CD4-positive, alpha-beta T cell treated with Interleukin-15 for 4 hours (primary cell): ENCODE measurements around the gene ZCCHC10.
"Not testable (repeated sequence)": the region's sequence is repeated elsewhere in the genome, so short reads cannot be mapped to it uniquely, and the experiment has no call there.

Experiments
- DNase-seq: peaks from one replicate; pipeline ENCODE4 v3.0.0-alpha.2; 2020; ENCODE audit warnings: low spot score

The ZCCHC10 gene

DNA sequence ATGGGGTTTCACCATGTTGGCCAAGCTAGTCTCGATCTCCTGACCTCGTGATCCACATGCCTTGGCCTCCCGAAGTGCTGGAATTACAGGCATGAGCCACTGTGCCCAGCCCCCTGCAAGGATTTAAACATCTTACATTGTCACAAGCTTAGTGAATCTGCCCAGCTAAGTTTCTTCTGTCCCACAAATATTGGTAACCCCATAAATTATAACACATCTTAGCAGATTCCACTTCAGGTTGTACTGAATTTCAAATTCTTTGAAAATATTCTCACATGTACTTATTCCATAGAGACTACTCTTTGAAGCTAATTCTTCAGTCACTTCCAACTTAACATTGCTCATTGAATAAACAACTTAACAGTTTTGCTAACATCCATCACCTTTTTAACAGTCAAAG lies 49.5 kb downstream of the ZCCHC10 start:
- DNase-seq: no peak

DNA sequence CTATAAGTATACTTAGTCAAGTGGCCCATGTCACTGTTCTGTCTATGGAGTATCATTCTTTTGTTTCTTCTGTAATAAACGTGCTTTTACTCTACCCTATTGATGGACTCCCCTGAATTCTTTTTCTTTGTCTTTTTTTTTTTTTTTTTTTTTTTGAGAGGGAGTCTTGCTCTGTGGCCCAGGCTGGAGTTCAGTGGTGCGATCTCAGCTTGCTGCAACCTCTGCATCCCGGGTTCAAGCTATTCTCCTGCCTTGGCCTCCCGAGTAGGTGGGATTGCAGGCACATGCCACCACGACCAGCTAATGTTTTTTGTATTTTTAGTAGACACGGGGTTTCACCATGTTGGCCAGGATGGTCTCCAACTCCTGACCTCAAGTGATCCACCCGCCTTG lies 53.9 kb downstream of the ZCCHC10 start:
- not testable (repeated sequence) for DNase-seq

DNA sequence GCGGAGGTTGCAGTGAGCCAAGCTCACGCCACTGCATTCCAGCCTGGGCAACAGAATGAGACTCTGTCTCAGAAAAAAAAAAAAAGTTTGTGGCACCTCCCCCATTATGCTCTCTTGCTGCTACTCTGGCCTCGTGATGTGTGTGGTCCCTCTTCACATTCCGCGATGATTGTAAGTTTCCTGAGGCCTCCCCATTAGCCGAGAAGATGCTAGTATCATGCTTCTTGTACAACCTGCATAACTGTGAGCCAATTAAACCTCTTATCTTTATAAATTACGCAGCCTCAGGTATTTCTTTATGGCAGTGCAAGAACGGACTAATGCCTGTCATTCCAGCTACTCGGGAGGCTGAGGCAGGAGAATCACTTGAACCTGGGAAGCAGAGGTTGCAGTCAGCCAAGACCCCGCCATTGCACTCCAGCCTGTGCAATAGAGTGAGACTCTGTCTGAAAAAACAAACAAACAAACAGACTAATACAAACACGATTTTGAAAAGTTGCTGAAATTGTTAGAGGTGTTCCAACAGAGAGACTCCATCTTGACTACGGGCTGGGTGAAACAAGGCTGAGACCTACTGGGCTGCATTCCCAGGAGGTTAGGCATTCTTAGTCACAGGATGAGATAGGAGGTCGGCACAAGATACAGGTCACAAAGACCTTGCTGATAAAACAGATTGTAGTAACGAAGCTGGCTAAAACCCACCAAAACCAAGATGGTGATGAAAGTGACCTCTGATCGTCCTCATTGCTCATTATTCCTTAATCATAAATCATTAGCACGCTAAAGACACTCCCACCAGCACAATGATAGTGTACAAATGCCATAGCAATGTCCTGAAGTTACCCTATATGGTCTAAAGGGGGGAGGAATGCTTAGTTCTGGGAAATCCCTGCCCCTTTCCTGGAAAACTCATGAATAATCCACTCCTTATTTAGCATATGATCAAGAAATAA lies 54.6 kb downstream of the ZCCHC10 start:
- no peak for DNase-seq

DNA sequence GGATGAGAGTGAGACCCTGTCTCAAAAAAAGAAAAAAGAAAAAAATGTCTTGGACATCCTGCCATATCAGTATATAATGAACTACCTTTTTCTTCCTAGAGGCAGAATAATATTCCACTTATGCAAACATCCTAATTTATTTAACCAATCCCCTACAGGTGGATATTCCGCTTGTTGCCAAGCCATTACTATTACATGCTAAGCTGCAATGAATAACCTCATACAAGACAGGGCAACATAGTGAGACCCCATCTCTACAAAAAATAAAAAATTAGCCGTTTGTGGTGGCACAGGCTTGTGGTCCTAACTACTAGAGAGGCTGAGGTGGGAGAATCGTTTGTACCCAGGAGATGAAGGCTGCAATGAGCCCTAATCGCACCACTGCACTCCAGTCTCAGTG lies 61.2 kb downstream of the ZCCHC10 start:
- DNase-seq: no peak

DNA sequence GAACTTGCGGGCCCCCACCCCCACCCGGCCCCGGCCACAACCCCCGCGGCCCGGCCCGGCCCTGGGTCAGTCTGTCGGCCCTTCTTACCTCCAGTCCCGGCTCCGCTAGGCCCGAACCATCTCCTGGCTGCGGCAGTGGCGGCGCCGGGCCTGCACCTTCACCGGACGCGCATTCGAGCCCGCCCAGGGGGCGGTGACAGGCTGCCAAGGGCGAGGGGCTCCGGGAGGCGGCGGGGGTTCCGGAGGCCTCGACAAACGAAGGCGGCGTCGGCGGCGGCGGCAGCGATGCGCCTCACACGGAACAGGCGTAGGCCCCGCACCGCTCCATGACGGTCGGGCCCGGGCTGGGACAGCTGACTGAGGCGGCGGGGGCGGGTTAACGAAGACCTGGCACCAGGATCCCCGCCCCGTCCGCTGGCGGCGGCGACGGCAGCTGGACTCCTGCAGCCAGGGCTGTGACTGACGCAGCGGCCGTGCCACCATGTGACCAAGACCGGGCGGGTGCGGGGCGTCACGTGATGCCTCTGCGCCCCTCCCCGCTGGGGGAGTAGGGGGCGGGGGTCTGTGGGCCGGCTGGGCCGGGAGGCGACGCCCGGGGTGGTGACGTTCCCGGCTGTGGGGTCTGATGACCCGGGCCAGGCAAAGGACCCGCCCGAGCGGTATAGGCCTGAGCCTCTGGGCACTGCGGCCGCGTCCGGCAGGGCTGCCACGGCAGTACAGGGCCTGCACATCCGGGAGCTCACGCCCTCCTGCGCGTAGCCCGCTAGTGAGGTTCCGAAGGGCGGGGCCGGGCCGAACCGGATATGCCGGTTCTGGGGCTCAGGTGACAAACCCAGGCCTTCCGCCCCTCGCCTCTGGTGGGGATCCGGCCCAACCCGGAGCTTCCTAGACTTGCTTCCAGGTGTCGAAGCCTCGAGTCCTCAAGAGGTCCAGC lies 62.9 kb downstream of the ZCCHC10 start, which contains the start of gene AFF4:
AFF4 (minus strand) TSS at position 464 of the 934 bp plus-strand sequence. CDS start 26,445 bp downstream, outside the sequence.
- DNase-seq: peak; percentile 87

DNA sequence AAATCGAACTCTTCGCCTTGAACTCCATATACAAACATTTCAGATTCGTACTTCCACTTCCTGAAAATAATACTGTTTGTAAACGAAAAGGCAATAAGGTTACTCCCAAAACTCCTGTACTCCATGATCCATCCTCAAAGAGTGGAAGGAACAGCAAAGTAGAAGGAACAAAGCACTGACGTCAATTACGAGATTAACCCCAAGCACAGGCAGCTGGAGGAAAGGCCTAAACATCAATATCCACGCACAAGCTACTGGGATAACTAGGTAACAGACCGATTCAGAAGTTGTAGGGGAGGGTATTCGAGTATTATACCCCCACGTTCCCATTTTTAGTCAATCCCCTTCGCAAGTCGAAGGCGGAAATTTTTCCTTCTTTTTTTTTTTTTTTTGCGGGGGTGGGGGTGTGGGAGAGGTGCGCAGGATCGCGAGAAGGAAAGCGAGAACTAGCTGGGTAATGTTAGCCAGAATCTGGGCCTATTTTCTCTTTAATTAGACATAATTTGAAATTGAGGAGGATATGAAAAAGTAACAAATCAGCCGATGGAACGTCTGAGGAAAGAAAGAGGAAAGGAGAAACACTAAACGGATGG lies 63.8 kb downstream of the ZCCHC10 start:
- peak; percentile 10 for DNase-seq

DNA sequence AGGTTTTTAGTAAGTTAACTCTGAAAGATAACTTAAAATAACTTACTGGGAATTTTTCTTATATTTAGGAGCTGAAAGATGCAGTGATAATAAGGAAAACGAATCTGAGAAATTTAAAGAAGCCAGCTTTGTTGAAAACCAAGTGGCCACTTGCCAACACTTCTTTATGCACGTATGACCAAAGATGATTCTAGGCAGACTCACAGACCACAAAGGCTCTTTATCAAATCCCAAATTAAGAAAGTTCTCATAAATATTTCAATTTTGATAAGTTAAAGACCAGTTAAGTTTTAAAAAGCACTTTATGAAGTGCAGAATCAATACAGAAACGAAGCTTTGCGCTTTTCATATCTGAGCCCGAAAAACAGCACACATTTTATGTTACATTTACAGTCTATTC lies 64.5 kb downstream of the ZCCHC10 start:
- DNase-seq: no peak

DNA sequence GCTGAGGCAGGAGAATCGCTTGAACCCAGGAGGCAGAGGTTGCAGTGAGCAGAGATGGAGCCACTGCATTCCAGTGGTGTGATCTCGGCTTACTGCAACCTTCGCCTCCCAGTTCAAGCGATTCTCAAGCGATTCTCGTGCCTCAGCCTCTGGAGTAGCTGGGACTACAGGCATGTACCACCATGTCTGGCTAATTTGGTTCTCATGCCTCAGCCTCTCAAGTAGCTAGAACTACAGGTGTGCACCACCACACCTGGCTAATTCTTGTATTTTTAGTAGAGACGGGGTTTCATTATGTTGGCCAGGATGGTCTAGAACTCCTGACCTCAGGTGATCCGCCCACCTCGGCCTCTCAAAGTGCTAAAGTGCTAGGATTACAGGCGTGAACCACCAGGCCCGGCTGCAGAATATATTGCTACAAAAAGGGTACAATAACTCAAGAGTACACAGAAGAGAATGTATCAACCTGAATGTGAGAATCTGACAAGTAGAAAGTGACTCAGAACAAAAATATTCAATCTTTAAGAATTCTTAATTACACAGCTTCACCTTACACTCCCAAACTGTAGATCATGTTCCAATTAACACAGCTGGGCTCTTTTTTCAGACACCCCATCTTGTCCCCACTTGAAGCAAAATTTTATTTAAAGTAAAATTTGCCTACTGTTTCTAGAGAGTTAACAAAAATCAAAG lies 65.1 kb downstream of the ZCCHC10 start:
- not testable (repeated sequence) for DNase-seq

DNA sequence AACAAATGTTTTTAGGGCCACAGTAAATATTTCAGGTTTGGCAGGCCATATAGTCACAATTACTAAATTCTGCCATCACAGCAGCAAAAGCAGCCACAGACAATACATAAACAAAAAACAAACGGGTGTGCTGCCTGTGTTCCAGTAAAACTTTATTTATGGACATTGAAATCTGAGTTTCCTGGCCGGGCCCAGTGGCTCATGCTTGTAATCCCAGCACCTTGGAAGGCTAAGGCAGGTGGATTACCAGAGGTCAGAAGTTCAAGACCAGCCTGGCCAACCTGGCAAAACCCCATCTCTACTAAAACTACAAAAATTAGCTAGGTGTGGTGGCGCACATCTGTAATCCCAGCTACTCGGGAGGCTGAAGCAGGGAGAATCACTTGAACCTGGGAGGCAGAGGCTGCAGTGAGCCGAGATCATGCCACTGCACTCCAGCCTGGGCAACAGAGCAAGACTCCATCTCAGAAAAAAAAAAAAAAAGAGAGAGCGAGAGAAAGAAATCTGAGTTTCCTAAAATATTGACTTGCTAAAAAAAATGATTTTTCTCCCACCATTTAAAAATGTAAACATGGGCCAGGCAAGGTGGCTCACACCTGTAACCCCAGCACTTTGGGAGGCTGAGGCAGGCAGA lies 70.1 kb downstream of the ZCCHC10 start:
- DNase-seq: not testable (repeated sequence)

DNA sequence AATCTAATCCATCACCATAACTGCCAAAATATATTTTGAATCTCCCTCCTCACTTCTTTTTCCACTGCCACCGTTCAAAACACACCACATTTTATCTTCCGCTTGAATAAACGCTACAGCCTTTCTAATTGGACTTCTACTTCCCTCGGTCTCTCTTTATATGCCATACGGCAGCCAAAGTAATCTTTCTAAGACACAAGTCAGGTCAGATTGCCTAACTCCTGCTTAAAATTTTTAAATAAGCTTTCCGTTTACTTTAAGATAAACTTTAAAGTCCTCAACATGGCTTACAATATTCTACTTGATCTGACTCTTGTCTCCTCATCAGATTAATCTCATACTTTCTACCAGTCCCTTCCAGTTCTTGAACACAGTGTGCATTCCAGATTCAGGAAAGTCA lies 72.6 kb downstream of the ZCCHC10 start:
- no peak for DNase-seq

DNA sequence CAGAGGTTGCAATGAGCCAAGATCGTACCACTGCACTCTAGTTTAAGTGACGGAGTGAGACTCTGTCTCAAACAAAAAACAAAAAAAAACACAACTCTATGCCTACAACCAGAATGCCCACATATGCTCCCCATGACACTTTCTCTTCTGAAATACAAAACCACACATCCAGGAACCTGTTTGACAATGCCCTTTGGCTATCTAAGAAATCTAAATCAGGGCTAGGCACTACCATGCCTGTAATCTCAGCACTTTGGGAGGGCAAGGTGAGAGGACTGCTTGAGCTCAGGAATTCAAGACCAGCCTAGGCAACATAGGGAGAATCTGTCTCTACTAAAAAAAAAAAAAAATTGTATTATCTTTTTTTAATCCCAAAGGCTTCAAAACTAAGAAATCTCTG lies 73.5 kb downstream of the ZCCHC10 start:
- DNase-seq: no peak

DNA sequence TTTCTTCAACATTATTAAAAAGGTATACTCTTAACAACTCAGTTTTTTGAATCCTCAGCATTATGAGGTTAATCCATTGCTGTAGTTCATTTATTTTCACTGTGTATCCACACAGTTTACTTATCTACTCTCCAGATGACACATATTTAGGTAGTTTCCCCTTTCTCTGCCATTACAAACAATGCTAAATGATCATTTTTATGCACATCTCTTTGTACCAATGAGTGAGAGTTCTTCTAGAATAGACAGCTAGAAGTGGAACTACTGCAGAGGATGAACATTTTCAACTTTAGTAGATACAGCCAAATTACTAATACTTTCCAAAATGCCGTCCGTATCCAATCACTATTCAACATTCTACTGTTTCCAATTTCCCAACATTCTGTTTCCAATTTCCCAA lies 74.5 kb downstream of the ZCCHC10 start:
- DNase-seq: no peak

DNA sequence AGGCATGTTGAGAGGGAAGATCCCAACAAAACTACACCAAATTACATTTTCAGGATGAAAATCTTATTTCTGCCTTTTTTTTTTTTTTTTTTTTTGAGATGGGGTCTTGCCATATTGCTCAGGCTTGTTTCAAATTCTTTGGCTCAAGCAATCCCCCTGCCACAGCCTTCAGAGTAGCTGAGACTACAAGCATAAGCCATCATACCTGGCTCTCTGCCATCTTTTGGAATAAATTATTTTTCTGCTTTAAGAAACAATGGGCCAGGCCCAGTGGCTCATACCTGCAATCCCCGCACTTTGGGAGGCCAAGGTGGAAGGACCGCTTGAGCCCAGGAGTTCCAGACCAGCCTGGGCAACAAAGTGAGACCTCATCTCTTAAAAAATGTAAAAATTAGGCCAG lies 77.2 kb downstream of the ZCCHC10 start:
- DNase-seq: no peak

DNA sequence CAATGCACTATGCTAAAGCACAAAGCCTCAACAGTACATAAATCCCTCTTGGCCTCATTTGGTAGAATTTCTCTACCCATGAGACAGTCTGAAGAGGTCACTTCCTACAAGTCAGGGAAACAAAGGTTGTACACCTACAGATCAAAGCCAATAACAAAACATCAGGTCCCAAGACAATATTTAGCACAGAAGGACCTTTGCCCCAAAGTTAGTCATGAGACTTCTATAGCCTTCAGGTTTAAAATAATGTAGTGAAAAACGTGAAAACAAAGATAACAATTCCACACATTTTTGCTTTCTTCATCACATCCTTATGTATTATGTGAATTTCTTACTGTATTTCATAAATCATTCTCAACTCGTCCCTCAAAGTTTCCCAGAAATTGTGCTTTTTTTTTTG lies 78.7 kb downstream of the ZCCHC10 start:
- no peak for DNase-seq
